OCI-LY3 (cell line): Measurements from ENCODE around the gene NYNRIN.

Experiments used
- EZH2phosphoT487 ChIP-seq: fragments of 200-600 bp; shearing (Covaris generic); IDR thresholded peaks from 2 replicates; pipeline ENCODE4 v1.6.1; 2018; ENCODE audit warnings: antibody characterized with exemption, mixed run types, low read depth
- TF ChIP-seq, protein P1 (sequence below): fragments of 200-600, 300-600 bp; sonication (generic); IDR thresholded peaks from 2 replicates; pipeline ENCODE4 v1.5.1; 2014; ENCODE audit warnings: antibody characterized with exemption, low read length, low read depth

DNA sequence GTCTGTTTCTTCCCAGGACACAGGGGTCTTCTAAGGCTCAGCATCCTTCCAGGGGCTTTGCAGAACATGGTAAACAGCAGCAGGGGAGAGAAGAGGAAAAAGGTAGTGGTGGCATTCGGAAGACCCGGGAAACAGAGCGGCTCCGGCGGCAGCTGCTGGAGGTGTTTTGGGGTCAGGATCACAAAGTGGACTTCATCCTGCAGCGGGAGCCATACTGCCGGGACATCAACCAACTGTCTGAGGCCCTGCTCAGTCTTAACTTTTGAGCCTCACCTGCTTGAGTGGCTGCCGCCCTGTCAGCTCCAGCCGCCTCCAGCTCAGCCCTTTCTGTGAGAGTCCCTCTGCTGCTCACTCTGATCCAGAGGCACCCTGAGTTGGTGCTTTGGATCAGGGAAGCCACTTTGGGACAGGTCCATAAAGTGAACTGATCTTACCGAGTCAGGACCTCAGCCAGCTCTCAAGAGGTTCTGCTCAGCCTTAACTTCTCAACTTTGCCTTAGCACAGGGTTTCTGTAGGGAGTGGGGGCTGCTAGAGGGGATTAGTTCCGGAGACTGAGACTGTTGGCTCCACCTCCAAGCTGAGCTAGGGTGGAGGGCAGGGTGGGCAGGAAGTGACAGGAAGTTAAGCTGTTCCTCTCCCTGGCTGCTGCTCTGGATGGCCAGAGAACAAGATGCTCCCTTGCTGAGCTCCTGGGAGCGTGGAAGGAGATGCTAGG, 38.4 kb downstream of the NYNRIN start:
- TF ChIP-seq, protein P1, sequence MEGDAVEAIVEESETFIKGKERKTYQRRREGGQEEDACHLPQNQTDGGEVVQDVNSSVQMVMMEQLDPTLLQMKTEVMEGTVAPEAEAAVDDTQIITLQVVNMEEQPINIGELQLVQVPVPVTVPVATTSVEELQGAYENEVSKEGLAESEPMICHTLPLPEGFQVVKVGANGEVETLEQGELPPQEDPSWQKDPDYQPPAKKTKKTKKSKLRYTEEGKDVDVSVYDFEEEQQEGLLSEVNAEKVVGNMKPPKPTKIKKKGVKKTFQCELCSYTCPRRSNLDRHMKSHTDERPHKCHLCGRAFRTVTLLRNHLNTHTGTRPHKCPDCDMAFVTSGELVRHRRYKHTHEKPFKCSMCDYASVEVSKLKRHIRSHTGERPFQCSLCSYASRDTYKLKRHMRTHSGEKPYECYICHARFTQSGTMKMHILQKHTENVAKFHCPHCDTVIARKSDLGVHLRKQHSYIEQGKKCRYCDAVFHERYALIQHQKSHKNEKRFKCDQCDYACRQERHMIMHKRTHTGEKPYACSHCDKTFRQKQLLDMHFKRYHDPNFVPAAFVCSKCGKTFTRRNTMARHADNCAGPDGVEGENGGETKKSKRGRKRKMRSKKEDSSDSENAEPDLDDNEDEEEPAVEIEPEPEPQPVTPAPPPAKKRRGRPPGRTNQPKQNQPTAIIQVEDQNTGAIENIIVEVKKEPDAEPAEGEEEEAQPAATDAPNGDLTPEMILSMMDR, result no peak
- no peak for TF ChIP-seq EZH2phosphoT487
